DMS114 treated with DMSO at 0.1 percent for 48 hours (cell line): ENCODE results near the gene PRAMEF11.
"Not testable (repeated sequence)": the region's sequence is repeated elsewhere in the genome, so short reads cannot be mapped to it uniquely, and the experiment has no call there.

Experiments
- DNase-seq: peaks from one replicate; lab custom pipeline; 2025; ENCODE audit not compliant: unreplicated experiment; lab: John Stamatoyannopoulos, UW

The PRAMEF11 gene

GRCh38 chr1:12831310-12831709, at the start of gene PRAMEF11:
Gene PRAMEF11, minus strand, starts transcription at chr1:12831410. Its CDS starts 2,621 bp downstream, at chr1:12828789.
- DNase-seq: not testable (repeated sequence)

GRCh38 chr1:12878453-12878852, 47.2 kb upstream of the PRAMEF11 start:
- DNase-seq: not testable (repeated sequence)

- DNase-seq: not testable (repeated sequence)
Observed at GRCh38 chr1:12863131-12863880, 32.1 kb upstream of the PRAMEF11 start.

GRCh38 chr1:12856786-12857185, 25.6 kb upstream of the PRAMEF11 start, which contains the start of gene PRAMEF2:
Gene PRAMEF2, plus strand, starts transcription at chr1:12857086. Its CDS starts 1,924 bp downstream, at chr1:12859010.
- DNase-seq: not testable (repeated sequence)

GRCh38 chr1:12851779-12852178, 20.6 kb upstream of the PRAMEF11 start:
- DNase-seq: no peak

GRCh38 chr1:12848620-12849019, 17.4 kb upstream of the PRAMEF11 start, which contains the start of gene HNRNPCL1:
Gene HNRNPCL1, minus strand, starts transcription at chr1:12848720. Its CDS starts 431 bp downstream, at chr1:12848289.
- not testable (repeated sequence) for DNase-seq

- DNase-seq: not testable (repeated sequence)
Observed at GRCh38 chr1:12833251-12833650, 2.0 kb upstream of the PRAMEF11 start.

- DNase-seq: not testable (repeated sequence)
Observed at GRCh38 chr1:12819061-12819460, 12.1 kb downstream of the PRAMEF11 start.

GRCh38 chr1:12811409-12811784, 19.8 kb downstream of the PRAMEF11 start:
- DNase-seq: no peak

- no peak for DNase-seq
Observed at GRCh38 chr1:12810691-12811408, 20.4 kb downstream of the PRAMEF11 start.

GRCh38 chr1:12809933-12810332, 21.3 kb downstream of the PRAMEF11 start:
- DNase-seq: no peak

- no peak for DNase-seq
Observed at GRCh38 chr1:12799730-12800129, 31.5 kb downstream of the PRAMEF11 start.

GRCh38 chr1:12798911-12799310, 32.3 kb downstream of the PRAMEF11 start:
- DNase-seq: no peak

- DNase-seq: not testable (repeated sequence)
Observed at GRCh38 chr1:12791097-12791496, 40.1 kb downstream of the PRAMEF11 start, which contains the start of gene PRAMEF1. Gene PRAMEF1, plus strand, starts transcription at chr1:12791397. Its CDS starts 1,831 bp downstream, at chr1:12793228.

- DNase-seq: not testable (repeated sequence)
Observed at GRCh38 chr1:12784729-12785128, 46.5 kb downstream of the PRAMEF11 start.

GRCh38 chr1:12783783-12784182, 47.4 kb downstream of the PRAMEF11 start:
- peak; percentile 12 for DNase-seq

- DNase-seq: not testable (repeated sequence)
Observed at GRCh38 chr1:12781488-12781887, 49.7 kb downstream of the PRAMEF11 start.

- no peak for DNase-seq
Observed at GRCh38 chr1:12778907-12779306, 52.3 kb downstream of the PRAMEF11 start.

- no peak for DNase-seq
Observed at GRCh38 chr1:12778061-12778460, 53.1 kb downstream of the PRAMEF11 start.

- no peak for DNase-seq
Observed at GRCh38 chr1:12776801-12777557, 54.2 kb downstream of the PRAMEF11 start.

GRCh38 chr1:12775443-12775842, 55.8 kb downstream of the PRAMEF11 start:
- DNase-seq: no peak
